OCI-LY3 (cell line): Measurements from ENCODE around the gene ZNF335.

Source experiments
- H2AFZ ChIP-seq: fragments of 200-600, 300-600 bp; shearing (Covaris generic); 2 replicates; pipeline ENCODE4 v1.6.0; 2014; ENCODE audit warnings: antibody characterized with exemption, low read depth, low read length
- H3K27ac ChIP-seq: fragments of 200-600, 300-600 bp; sonication (generic); 2 replicates; pipeline ENCODE4 v1.5.1; 2014; ENCODE audit warnings: mild to moderate bottlenecking, low read length, moderate library complexity, mixed read lengths
- H3K27me3 ChIP-seq: fragments of 200-600, 300-600 bp; sonication (generic); 2 replicates; pipeline ENCODE4 v1.6.1; 2014; ENCODE audit warnings: low read depth, low read length, mixed read lengths
- H3K36me3 ChIP-seq: fragments of 200-600, 300-600 bp; sonication (generic); replicated peaks from 2 replicates; pipeline ENCODE3; 2014; ENCODE audit warnings: low read depth, low read length, mixed read lengths
- H3K4me1 ChIP-seq: fragments of 300-600, 200-600 bp; sonication (generic); 2 replicates; pipeline ENCODE4 v1.6.1; 2014; ENCODE audit warnings: low read length, mixed read lengths
- H3K4me2 ChIP-seq: fragments of 200-600, 300-600 bp; sonication (generic); 2 replicates; pipeline ENCODE4 v1.6.1; 2014; ENCODE audit warnings: low read length, mixed read lengths
- H3K4me3 ChIP-seq: fragments of 300-600, 200-600 bp; sonication (generic); 2 replicates; pipeline ENCODE4 v1.5.1; 2014; ENCODE audit warnings: antibody characterized with exemption, mild to moderate bottlenecking, low read length, moderate library complexity
- H3K79me2 ChIP-seq: fragments of 300-600, 200-600 bp; shearing (Covaris generic); 2 replicates; pipeline ENCODE4 v1.6.1; 2014; ENCODE audit warnings: mild to moderate bottlenecking, low read length, mixed read lengths
- H3K9ac ChIP-seq: fragments of 300-600, 200-600 bp; shearing (Covaris generic); 2 replicates; pipeline ENCODE4 v1.6.0; 2014; ENCODE audit warnings: mild to moderate bottlenecking, low read length, moderate library complexity
- H3K9me3 ChIP-seq: fragments of 200-600, 300-600 bp; shearing (Covaris generic); 2 replicates; pipeline ENCODE4 v1.6.1; 2014; ENCODE audit warnings: low read length, mixed read lengths; ENCODE audit not compliant: insufficient read depth
- H4K20me1 ChIP-seq: fragments of 200-600, 300-600 bp; sonication (generic); 2 replicates; pipeline ENCODE4 v1.6.1; 2016; ENCODE audit warnings: low read length, mixed read lengths; ENCODE audit not compliant: insufficient read depth
- EZH2phosphoT487 ChIP-seq: fragments of 200-600 bp; shearing (Covaris generic); IDR thresholded peaks from 2 replicates; pipeline ENCODE4 v1.6.1; 2018; ENCODE audit warnings: antibody characterized with exemption, mixed run types, low read depth
- TF ChIP-seq, protein P1 (sequence below): fragments of 200-600, 300-600 bp; sonication (generic); IDR thresholded peaks from 2 replicates; pipeline ENCODE4 v1.5.1; 2014; ENCODE audit warnings: antibody characterized with exemption, low read length, low read depth

ZNF335 gene

GRCh38 chr20:45911486-45912343 is 60.3 kb downstream of the ZNF335 start, which contains the start of gene PLTP:
PLTP (minus strand) TSS chr20:45912155; CDS start chr20:45911452, 703 bp downstream.
- H3K4me3 ChIP-seq, result peak within 1 kb of the TSS; percentile 73
- peak within 1 kb of the TSS; percentile 78 for H2AFZ ChIP-seq
- no peaks in the 10 kb centered on the region for H4K20me1 ChIP-seq
- peak within 1 kb of the TSS; percentile 92 for H3K4me2 ChIP-seq
- H3K27ac ChIP-seq, result peak within 1 kb of the TSS; percentile 69
- no peaks in the 10 kb centered on the region for H3K9me3 ChIP-seq
- H3K4me1 ChIP-seq, result peaks cover 40% of the 10 kb centered on the region
- no peaks in the 10 kb centered on the region; the same call in 1 of the 2 replicates for H3K79me2 ChIP-seq
- no peaks in the 10 kb centered on the region for H3K36me3 ChIP-seq
- no peaks in the 10 kb centered on the region for H3K27me3 ChIP-seq
- TF ChIP-seq, protein P1, sequence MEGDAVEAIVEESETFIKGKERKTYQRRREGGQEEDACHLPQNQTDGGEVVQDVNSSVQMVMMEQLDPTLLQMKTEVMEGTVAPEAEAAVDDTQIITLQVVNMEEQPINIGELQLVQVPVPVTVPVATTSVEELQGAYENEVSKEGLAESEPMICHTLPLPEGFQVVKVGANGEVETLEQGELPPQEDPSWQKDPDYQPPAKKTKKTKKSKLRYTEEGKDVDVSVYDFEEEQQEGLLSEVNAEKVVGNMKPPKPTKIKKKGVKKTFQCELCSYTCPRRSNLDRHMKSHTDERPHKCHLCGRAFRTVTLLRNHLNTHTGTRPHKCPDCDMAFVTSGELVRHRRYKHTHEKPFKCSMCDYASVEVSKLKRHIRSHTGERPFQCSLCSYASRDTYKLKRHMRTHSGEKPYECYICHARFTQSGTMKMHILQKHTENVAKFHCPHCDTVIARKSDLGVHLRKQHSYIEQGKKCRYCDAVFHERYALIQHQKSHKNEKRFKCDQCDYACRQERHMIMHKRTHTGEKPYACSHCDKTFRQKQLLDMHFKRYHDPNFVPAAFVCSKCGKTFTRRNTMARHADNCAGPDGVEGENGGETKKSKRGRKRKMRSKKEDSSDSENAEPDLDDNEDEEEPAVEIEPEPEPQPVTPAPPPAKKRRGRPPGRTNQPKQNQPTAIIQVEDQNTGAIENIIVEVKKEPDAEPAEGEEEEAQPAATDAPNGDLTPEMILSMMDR, result no peak
- TF ChIP-seq EZH2phosphoT487, result no peak
- H3K9ac ChIP-seq, result peak within 1 kb of the TSS; percentile 77

DNA sequence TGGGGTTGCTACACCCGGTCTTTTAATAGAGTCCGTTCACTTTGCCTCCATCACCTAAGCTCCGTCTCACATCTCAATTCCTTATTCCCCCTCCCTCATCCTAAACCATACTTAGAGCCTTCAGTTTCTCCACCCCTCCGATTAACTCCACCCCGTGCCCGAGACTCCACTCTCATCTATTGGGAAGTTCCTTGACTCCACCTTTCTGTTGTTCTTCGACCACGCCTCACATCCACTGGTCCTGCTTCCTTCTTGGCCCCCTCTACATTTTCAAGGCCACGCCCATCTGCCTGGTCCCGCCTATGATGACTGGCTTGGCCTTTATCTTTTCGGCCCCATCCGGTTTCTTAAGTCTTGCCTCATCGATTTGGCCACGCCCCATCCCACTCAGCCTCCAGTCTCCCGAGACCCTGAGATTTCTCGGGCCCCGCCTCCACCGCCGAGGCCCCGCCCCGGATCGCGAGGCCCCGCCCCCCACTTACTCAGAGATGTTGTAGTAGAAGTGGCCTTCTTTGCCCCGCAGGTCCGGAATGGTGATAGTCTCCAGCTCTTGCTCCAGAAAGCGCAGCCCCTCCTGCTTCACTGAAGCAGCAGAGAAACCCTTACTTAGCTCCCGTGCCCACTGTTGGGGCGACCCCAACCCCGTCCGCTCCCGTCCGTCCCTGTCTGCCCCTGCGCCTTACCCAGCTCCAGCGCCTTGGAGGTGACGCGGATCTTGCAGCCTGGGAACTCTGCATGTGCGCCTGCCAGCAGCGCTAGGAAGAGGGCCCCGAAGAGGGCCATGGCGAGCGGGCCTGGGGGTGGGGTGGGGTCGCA is 61.1 kb downstream of the ZNF335 start:
- Histone ChIP-seq H3K9me3 (no peaks in the 10 kb centered on the region), H2AFZ (no peak overlapping the region), H3K79me2 (no peaks in the 10 kb centered on the region; the same call in 1 of the 2 replicates), H3K9ac (peak overlapping the region; percentile 77), H3K4me2 (peak overlapping the region; percentile 92), H3K27ac (peak overlapping the region; percentile 69), H3K27me3 (no peaks in the 10 kb centered on the region), H3K4me3 (peak overlapping the region; percentile 73), H4K20me1 (no peaks in the 10 kb centered on the region), H3K4me1 (peaks cover 40% of the 10 kb centered on the region), H3K36me3 (no peaks in the 10 kb centered on the region)
- TF ChIP-seq, protein P1, result no peak
- TF ChIP-seq EZH2phosphoT487, result no peak

DNA sequence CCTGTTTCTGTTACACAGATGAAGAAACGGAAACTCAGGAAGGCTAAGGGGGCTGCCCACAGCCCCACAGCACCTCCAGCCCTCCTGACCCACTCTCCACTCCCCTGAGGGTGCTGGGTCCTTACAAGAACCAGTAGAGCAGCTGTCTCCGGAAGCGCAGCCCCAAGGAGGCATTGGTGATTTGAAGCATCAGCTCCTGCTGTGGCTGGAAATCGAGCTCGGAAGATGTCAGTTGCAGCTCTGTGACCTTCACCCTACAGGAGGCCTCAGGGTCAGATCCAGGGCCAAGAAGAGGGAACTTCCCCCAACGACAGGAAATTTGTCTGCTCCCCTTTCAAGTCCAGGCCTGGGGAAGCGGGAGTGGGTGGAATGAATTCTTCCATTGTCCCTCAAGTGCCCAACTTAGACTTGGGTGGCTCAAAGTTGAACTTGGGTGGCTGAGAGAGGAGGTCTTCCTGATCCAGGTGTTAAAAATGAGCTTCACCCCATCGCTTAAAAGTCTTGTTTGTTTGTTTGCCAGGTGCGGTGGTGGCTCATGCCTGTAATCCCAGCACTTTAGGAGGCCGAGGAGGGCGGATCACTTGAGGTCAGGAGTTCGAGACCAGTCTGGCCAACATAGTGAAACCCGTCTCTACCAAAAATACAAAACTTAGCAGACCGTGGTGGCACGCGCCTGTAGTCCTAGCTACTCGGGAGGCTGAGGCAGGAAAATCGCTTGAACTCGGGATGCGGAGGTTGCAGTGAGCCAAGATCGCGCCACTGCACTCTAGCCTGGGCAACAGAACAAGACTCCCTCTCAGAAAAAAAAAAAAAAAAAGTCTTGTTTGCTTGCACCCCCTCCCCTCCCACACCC is 62.0 kb downstream of the ZNF335 start:
- Histone ChIP-seq H3K9ac (no peak overlapping the region), H3K4me3 (peak overlapping the region; percentile 73), H3K36me3 (no peaks in the 10 kb centered on the region), H3K9me3 (no peaks in the 10 kb centered on the region), H3K4me2 (peak overlapping the region; percentile 92), H3K27me3 (no peaks in the 10 kb centered on the region), H3K79me2 (no peaks in the 10 kb centered on the region; the same call in 1 of the 2 replicates), H3K4me1 (peaks cover 40% of the 10 kb centered on the region), H3K27ac (no peak overlapping the region), H2AFZ (no peak overlapping the region), H4K20me1 (no peaks in the 10 kb centered on the region)
- no peak for TF ChIP-seq EZH2phosphoT487
- TF ChIP-seq, protein P1, result no peak
